ENCODE data around the gene GHR. TPM values are rescaled to one million over a fixed set of nuclear protein-coding genes. Genes with fewer than 3 reads are reported as not detected.
"Not testable (repeated sequence)": the region's sequence is repeated elsewhere in the genome, so short reads cannot be mapped to it uniquely, and the experiment has no call there.

Gene GHR
- total RNA-seq, 1 donor from 2014 or later, result 5.4 TPM

DNA sequence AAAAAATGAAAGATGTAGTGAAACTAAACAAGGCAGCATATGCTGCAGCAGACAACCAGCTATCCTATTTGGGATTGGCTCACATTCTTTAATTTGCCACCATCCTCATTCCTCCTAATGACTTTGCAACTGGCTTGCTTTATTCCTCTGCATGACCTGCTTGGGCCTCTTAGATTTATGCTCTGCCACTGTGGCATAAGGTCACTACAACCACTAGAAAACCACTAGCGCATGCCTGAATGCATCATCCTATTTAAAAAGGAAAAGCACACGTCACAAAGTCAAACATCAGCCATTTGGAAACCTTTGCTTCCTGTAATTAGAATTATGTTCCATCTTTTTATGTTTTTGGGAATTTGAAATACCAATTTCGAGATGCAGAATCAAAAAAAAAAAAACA lies 292.5 kb downstream of the GHR start:
- Mint-ChIP-seq H3K9me3 (ENCODE audit: low read depth) (no peaks in the 10 kb centered on the region), H3K4me3 (ENCODE audit: unreplicated experiment) (no peak overlapping the region), H3K36me3 (ENCODE audit: low read depth) (peaks cover 4% of the 10 kb centered on the region), H3K27ac (ENCODE audit: unreplicated experiment) (no peak overlapping the region), H3K27me3 (ENCODE audit: low read depth) (no peaks in the 10 kb centered on the region), H3K4me1 (ENCODE audit: low read depth) (no peaks in the 10 kb centered on the region)
- DNase-seq (ENCODE audit: low spot score), result no peak
- TF ChIP-seq, protein P1, sequence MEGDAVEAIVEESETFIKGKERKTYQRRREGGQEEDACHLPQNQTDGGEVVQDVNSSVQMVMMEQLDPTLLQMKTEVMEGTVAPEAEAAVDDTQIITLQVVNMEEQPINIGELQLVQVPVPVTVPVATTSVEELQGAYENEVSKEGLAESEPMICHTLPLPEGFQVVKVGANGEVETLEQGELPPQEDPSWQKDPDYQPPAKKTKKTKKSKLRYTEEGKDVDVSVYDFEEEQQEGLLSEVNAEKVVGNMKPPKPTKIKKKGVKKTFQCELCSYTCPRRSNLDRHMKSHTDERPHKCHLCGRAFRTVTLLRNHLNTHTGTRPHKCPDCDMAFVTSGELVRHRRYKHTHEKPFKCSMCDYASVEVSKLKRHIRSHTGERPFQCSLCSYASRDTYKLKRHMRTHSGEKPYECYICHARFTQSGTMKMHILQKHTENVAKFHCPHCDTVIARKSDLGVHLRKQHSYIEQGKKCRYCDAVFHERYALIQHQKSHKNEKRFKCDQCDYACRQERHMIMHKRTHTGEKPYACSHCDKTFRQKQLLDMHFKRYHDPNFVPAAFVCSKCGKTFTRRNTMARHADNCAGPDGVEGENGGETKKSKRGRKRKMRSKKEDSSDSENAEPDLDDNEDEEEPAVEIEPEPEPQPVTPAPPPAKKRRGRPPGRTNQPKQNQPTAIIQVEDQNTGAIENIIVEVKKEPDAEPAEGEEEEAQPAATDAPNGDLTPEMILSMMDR (IDR thresholded peaks at IDR 0.05), result no peak

DNA sequence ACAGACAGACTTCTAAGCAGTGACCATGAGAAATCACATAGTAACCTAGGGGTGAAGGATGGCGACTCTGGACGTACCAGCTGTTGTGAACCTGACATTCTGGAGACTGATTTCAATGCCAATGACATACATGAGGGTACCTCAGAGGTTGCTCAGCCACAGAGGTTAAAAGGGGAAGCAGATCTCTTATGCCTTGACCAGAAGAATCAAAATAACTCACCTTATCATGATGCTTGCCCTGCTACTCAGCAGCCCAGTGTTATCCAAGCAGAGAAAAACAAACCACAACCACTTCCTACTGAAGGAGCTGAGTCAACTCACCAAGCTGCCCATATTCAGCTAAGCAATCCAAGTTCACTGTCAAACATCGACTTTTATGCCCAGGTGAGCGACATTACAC lies 295.4 kb downstream of the GHR start:
- Mint-ChIP-seq H3K36me3 (ENCODE audit: low read depth) (peaks cover 4% of the 10 kb centered on the region), H3K27me3 (ENCODE audit: low read depth) (no peaks in the 10 kb centered on the region), H3K9me3 (ENCODE audit: low read depth) (no peaks in the 10 kb centered on the region), H3K4me1 (ENCODE audit: low read depth) (no peaks in the 10 kb centered on the region), H3K27ac (ENCODE audit: unreplicated experiment) (no peak overlapping the region), H3K4me3 (ENCODE audit: unreplicated experiment) (no peak overlapping the region)
- DNase-seq (ENCODE audit: low spot score), result no peak
- TF ChIP-seq, protein P1 (IDR thresholded peaks at IDR 0.05), result no peak

DNA sequence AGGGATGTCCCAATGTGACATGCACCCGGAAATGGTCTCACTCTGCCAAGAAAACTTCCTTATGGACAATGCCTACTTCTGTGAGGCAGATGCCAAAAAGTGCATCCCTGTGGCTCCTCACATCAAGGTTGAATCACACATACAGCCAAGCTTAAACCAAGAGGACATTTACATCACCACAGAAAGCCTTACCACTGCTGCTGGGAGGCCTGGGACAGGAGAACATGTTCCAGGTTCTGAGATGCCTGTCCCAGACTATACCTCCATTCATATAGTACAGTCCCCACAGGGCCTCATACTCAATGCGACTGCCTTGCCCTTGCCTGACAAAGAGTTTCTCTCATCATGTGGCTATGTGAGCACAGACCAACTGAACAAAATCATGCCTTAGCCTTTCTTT lies 295.8 kb downstream of the GHR start:
- Mint-ChIP-seq H3K4me3 (ENCODE audit: unreplicated experiment) (no peak overlapping the region), H3K27me3 (ENCODE audit: low read depth) (no peaks in the 10 kb centered on the region), H3K27ac (ENCODE audit: unreplicated experiment) (no peak overlapping the region), H3K4me1 (ENCODE audit: low read depth) (no peaks in the 10 kb centered on the region), H3K36me3 (ENCODE audit: low read depth) (peaks cover 4% of the 10 kb centered on the region), H3K9me3 (ENCODE audit: low read depth) (no peaks in the 10 kb centered on the region)
- no peak for DNase-seq (ENCODE audit: low spot score)
- TF ChIP-seq, protein P1 (IDR thresholded peaks at IDR 0.05), result no peak

DNA sequence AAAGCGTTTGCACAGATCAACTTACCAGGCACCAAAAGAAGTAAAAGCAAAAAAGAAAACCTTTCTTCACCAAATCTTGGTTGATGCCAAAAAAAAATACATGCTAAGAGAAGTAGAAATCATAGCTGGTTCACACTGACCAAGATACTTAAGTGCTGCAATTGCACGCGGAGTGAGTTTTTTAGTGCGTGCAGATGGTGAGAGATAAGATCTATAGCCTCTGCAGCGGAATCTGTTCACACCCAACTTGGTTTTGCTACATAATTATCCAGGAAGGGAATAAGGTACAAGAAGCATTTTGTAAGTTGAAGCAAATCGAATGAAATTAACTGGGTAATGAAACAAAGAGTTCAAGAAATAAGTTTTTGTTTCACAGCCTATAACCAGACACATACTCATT lies 297.0 kb downstream of the GHR start:
- H3K27ac Mint-ChIP-seq (ENCODE audit: unreplicated experiment), result no peak overlapping the region
- H3K36me3 Mint-ChIP-seq (ENCODE audit: low read depth), result peaks cover 4% of the 10 kb centered on the region

DNA sequence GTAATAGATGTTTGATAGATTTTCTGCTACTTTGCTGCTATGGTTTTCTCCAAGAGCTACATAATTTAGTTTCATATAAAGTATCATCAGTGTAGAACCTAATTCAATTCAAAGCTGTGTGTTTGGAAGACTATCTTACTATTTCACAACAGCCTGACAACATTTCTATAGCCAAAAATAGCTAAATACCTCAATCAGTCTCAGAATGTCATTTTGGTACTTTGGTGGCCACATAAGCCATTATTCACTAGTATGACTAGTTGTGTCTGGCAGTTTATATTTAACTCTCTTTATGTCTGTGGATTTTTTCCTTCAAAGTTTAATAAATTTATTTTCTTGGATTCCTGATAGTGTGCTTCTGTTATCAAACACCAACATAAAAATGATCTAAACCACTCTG lies 298.2 kb downstream of the GHR start:
- H3K4me3 Mint-ChIP-seq (ENCODE audit: unreplicated experiment), result no peak overlapping the region
- no peak overlapping the region for H3K27ac Mint-ChIP-seq (ENCODE audit: unreplicated experiment)
- peaks cover 4% of the 10 kb centered on the region for H3K36me3 Mint-ChIP-seq (ENCODE audit: low read depth)
- H3K9me3 Mint-ChIP-seq (ENCODE audit: low read depth), result no peaks in the 10 kb centered on the region
- no peaks in the 10 kb centered on the region for H3K4me1 Mint-ChIP-seq (ENCODE audit: low read depth)
- TF ChIP-seq, protein P1 (IDR thresholded peaks at IDR 0.05), result no peak
- no peak for DNase-seq (ENCODE audit: low spot score)
- H3K27me3 Mint-ChIP-seq (ENCODE audit: low read depth), result peaks cover 7% of the 10 kb centered on the region

More for the DNA sequence above, 297.0 kb downstream of the GHR start:
- Mint-ChIP-seq H3K4me3 (ENCODE audit: unreplicated experiment) (no peak overlapping the region), H3K4me1 (ENCODE audit: low read depth) (no peaks in the 10 kb centered on the region), H3K27me3 (ENCODE audit: low read depth) (no peaks in the 10 kb centered on the region), H3K9me3 (ENCODE audit: low read depth) (no peaks in the 10 kb centered on the region)
- DNase-seq (ENCODE audit: low spot score), result no peak
- TF ChIP-seq, protein P1 (IDR thresholded peaks at IDR 0.05), result no peak

DNA sequence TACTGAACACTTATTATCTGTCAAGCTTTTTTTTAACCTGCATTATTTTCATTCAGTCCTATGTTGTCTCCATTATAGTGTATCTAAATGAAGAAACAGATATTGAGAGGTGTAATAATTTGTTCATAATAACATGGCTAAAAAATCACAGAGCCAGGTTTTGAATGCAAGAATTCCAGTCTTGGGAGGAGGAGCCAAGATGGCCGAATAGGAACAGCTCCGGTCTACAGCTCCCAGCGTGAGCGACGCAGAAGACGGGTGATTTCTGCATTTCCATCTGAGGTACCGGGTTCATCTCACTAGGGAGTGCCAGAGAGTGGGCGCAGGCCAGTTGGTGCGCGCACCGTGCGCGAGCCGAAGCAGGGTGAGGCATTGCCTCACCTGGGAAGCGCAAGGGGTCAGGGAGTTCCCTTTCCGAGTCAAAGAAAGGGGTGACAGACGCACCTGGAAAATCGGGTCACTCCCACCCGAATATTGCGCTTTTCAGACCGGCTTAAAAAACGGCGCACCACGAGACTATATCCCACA lies 311.4 kb downstream of the GHR start:
- H3K27ac Mint-ChIP-seq (ENCODE audit: unreplicated experiment); H3K4me3 Mint-ChIP-seq (ENCODE audit: unreplicated experiment); H3K9me3 Mint-ChIP-seq (ENCODE audit: low read depth); H3K27me3 Mint-ChIP-seq (ENCODE audit: low read depth); DNase-seq (ENCODE audit: low spot score); H3K36me3 Mint-ChIP-seq (ENCODE audit: low read depth); H3K4me1 Mint-ChIP-seq (ENCODE audit: low read depth): not testable (repeated sequence)
